HG03575 (cell line): ENCODE results near the gene TNS4.

Experiments
- ATAC-seq: cut with Tn5 transposase; IDR thresholded peaks from one replicate; pipeline ENCODE4 v1.9.1; 2021; ENCODE audit not compliant: unreplicated experiment, insufficient number of reproducible peaks, low FRiP score; ENCODE audit errors: extremely low read depth

TNS4 gene

GRCh38 chr17:40464392-40464855 is 37.0 kb downstream of the TNS4 start:
- ATAC-seq, result no peak

- no peak for ATAC-seq
Observed at GRCh38 chr17:40463122-40463550, 38.3 kb downstream of the TNS4 start.

GRCh38 chr17:40462343-40463121 is 38.9 kb downstream of the TNS4 start:
- no peak for ATAC-seq

- ATAC-seq, result no peak
Observed at GRCh38 chr17:40461732-40462342, 39.6 kb downstream of the TNS4 start.

GRCh38 chr17:40460968-40461731 is 40.3 kb downstream of the TNS4 start:
- no peak for ATAC-seq

GRCh38 chr17:40460604-40460967 is 40.8 kb downstream of the TNS4 start:
- no peak for ATAC-seq

- no peak for ATAC-seq
Observed at GRCh38 chr17:40459636-40460603, 41.5 kb downstream of the TNS4 start.

- ATAC-seq, result no peak
Observed at GRCh38 chr17:40458851-40459482, 42.5 kb downstream of the TNS4 start.

- no peak for ATAC-seq
Observed at GRCh38 chr17:40457964-40458791, 43.2 kb downstream of the TNS4 start.

GRCh38 chr17:40457369-40457768 is 44.1 kb downstream of the TNS4 start:
- ATAC-seq, result no peak

GRCh38 chr17:40456396-40456951 is 44.9 kb downstream of the TNS4 start:
- ATAC-seq, result no peak

- ATAC-seq, result no peak
Observed at GRCh38 chr17:40454613-40454995, 46.8 kb downstream of the TNS4 start.

- no peak for ATAC-seq
Observed at GRCh38 chr17:40453881-40454612, 47.4 kb downstream of the TNS4 start.

- no peak for ATAC-seq
Observed at GRCh38 chr17:40452921-40453378, 48.5 kb downstream of the TNS4 start.

GRCh38 chr17:40452216-40452787 is 49.1 kb downstream of the TNS4 start:
- no peak for ATAC-seq

- ATAC-seq, result no peak
Observed at GRCh38 chr17:40451420-40451819, 50.0 kb downstream of the TNS4 start.
